ENCODE results near the gene PACRG.

DNA sequence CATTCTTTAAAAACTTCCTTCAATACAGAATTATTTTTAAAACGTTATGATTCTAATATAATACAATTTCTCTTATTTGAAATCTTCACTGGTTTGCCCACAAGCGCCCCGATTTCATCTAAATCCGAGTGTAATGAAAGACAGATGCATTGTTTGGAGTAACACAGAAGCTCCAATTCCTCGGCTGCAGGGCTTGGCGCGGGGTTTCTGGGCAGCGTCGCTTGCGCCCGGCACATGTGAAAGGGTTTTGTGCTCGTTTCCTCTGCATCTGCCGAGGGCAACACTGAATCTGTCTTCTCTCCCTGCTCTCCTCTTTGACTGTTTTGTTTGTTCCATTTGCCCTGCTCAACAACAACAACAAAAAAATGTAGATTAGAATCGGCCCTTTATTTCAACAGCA, 438.1 kb downstream of the PACRG start:
- TF ChIP-seq, protein P1, sequence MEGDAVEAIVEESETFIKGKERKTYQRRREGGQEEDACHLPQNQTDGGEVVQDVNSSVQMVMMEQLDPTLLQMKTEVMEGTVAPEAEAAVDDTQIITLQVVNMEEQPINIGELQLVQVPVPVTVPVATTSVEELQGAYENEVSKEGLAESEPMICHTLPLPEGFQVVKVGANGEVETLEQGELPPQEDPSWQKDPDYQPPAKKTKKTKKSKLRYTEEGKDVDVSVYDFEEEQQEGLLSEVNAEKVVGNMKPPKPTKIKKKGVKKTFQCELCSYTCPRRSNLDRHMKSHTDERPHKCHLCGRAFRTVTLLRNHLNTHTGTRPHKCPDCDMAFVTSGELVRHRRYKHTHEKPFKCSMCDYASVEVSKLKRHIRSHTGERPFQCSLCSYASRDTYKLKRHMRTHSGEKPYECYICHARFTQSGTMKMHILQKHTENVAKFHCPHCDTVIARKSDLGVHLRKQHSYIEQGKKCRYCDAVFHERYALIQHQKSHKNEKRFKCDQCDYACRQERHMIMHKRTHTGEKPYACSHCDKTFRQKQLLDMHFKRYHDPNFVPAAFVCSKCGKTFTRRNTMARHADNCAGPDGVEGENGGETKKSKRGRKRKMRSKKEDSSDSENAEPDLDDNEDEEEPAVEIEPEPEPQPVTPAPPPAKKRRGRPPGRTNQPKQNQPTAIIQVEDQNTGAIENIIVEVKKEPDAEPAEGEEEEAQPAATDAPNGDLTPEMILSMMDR (conservative IDR thresholded peaks at IDR 0.05 in 1 of 2, IDR thresholded peaks at IDR 0.05 in 1 of 2; ENCODE audit: extremely low read depth in 1 of 2, insufficient read depth in 1 of 2, low read depth in 1 of 2, low read length in 2 of 2) = no peak
- TF ChIP-seq EZH2 (IDR thresholded peaks at IDR 0.05; ENCODE audit: borderline replicate concordance, low read length) = no peak
